Uterus (tissue), 2 donors: Measurements from ENCODE around the gene MLLT10.

Source experiments
- POLR2A ChIP-seq, 2 donors: fragments of 450-650 bp; IDR thresholded peaks; one replicate each; pipeline ENCODE4 v1.6.1; 2016; ENCODE audit warnings: antibody characterized with exemption in 2 of 2, mild to moderate bottlenecking in 1 of 2, moderate library complexity in 1 of 2
- TF ChIP-seq, protein P1 (sequence below), 4 experiments: fragments of 200-600 bp in 2 of 4; fragments of 450-650 bp in 2 of 4; sonication (generic) in 2 of 4; IDR thresholded peaks; one replicate each; pipeline ENCODE4 v1.5.1; 2016 to 2019; ENCODE audit warnings: antibody characterized with exemption in 4 of 4, mild to moderate bottlenecking in 2 of 4, moderate library complexity in 1 of 4

DNA sequence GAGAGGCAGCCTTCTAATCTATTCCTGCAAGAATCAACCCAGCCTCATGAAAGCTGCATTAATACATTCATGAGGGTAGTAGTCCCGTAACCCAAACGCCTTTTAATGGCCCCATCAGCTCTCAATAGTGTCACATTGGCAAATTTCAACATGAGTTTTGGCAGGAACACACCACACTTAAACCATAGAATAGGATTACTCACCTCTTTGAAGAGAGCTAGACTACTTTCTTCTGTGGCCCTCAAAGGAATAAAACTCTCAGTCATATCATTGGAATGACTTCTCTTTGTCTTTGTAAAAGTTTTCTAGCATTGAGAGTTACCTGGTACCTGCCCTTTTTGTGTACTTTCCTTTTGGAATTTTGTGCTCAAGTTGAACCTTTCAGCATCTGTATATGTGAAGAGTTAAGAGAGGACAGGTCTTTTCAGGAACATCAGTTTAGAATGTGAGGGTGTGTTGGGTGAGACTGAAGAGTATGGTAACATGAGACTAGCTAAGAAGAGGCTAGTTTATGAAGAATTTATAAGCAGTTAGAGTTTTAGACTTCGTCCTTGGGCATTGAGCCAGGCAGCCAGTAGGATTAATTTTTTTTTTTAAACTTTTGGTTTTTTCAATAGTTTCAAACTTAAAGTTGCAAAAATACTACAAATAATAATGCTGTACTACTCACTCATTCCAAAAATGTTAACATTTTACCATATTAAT, 92.6 kb downstream of the MLLT10 start:
- TF ChIP-seq, protein P1, sequence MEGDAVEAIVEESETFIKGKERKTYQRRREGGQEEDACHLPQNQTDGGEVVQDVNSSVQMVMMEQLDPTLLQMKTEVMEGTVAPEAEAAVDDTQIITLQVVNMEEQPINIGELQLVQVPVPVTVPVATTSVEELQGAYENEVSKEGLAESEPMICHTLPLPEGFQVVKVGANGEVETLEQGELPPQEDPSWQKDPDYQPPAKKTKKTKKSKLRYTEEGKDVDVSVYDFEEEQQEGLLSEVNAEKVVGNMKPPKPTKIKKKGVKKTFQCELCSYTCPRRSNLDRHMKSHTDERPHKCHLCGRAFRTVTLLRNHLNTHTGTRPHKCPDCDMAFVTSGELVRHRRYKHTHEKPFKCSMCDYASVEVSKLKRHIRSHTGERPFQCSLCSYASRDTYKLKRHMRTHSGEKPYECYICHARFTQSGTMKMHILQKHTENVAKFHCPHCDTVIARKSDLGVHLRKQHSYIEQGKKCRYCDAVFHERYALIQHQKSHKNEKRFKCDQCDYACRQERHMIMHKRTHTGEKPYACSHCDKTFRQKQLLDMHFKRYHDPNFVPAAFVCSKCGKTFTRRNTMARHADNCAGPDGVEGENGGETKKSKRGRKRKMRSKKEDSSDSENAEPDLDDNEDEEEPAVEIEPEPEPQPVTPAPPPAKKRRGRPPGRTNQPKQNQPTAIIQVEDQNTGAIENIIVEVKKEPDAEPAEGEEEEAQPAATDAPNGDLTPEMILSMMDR (IDR thresholded peaks at IDR 0.05), result no peak
- TF ChIP-seq POLR2A (IDR thresholded peaks at IDR 0.05), result no peak
